Measurements from ENCODE around the gene ZFP42.
"Not testable (repeated sequence)": the region's sequence is repeated elsewhere in the genome, so short reads cannot be mapped to it uniquely, and the experiment has no call there.

ZFP42 gene

GRCh38 chr4:187995322-187996207 lies at the start of gene ZFP42:
TSS of gene ZFP42 (plus strand) at chr4:187995771. CDS start at chr4:188002808, 7,037 bp downstream.
- DNase-seq = no peak

- DNase-seq = no peak
These were observed 34.4 kb upstream of the ZFP42 start for GRCh38 chr4:187961171-187961570.

GRCh38 chr4:187961961-187962360 lies 33.6 kb upstream of the ZFP42 start:
- DNase-seq = no peak

- no peak for DNase-seq
These were observed 32.6 kb upstream of the ZFP42 start for GRCh38 chr4:187962926-187963325.

- DNase-seq = no peak
These were observed 29.8 kb upstream of the ZFP42 start for GRCh38 chr4:187965726-187966125.

GRCh38 chr4:187972135-187972534 lies 23.4 kb upstream of the ZFP42 start:
- DNase-seq = no peak

- no peak for DNase-seq
These were observed 11.8 kb upstream of the ZFP42 start for GRCh38 chr4:187983746-187984145.

GRCh38 chr4:187992971-187993370 lies 2.6 kb upstream of the ZFP42 start:
- no peak for DNase-seq

GRCh38 chr4:187993827-187994226 lies 1.7 kb upstream of the ZFP42 start:
- no peak for DNase-seq

- no peak for DNase-seq
These were observed 1.1 kb downstream of the ZFP42 start for GRCh38 chr4:187996502-187997177.

- not testable (repeated sequence) for DNase-seq
These were observed 2.4 kb downstream of the ZFP42 start for GRCh38 chr4:187997991-187998390.

GRCh38 chr4:187999406-187999932 lies 3.9 kb downstream of the ZFP42 start:
- no peak for DNase-seq

- DNase-seq = no peak
These were observed 6.8 kb downstream of the ZFP42 start for GRCh38 chr4:188002323-188002722.

- no peak for DNase-seq
These were observed 7.2 kb downstream of the ZFP42 start for GRCh38 chr4:188002751-188003150.

GRCh38 chr4:188005561-188005960 lies 10.0 kb downstream of the ZFP42 start:
- no peak for DNase-seq

- no peak for DNase-seq
These were observed 10.8 kb downstream of the ZFP42 start for GRCh38 chr4:188006285-188006848.

GRCh38 chr4:188008377-188008776 lies 12.8 kb downstream of the ZFP42 start:
- no peak for DNase-seq

- no peak for DNase-seq
These were observed 16.9 kb downstream of the ZFP42 start for GRCh38 chr4:188012426-188012945.

GRCh38 chr4:188015025-188015940 lies 19.7 kb downstream of the ZFP42 start:
- no peak for DNase-seq

- DNase-seq = no peak
These were observed 21.2 kb downstream of the ZFP42 start for GRCh38 chr4:188016754-188017153.

- DNase-seq = no peak
These were observed 22.7 kb downstream of the ZFP42 start for GRCh38 chr4:188018262-188018661.

Data from amygdala (tissue), 56 donors.